Measurements from ENCODE around the gene CD82. TPM values are rescaled to one million over a fixed set of nuclear protein-coding genes. Genes with fewer than 3 reads are reported as not detected.
"Not testable (repeated sequence)": the region's sequence is repeated elsewhere in the genome, so short reads cannot be mapped to it uniquely, and the experiment has no call there.

CD82 gene
- total RNA-seq, 1 donor, result 22.0 TPM

GRCh38 chr11:44529895-44530412 lies 35.5 kb upstream of the CD82 start:
- H3K4me3 ChIP-seq (ENCODE audit: low read length), result no peak overlapping the region
- no peaks in the 10 kb centered on the region for H3K27me3 ChIP-seq (ENCODE audit: insufficient read depth, low read length)
- peaks cover 14% of the 10 kb centered on the region for H3K4me1 ChIP-seq (ENCODE audit: insufficient read depth, low read length)
- H3K9me3 ChIP-seq (ENCODE audit: low read depth, low read length), result no peaks in the 10 kb centered on the region

- peaks cover 14% of the 10 kb centered on the region for H3K4me1 ChIP-seq (ENCODE audit: insufficient read depth, low read length)
- H3K27me3 ChIP-seq (ENCODE audit: insufficient read depth, low read length), result no peaks in the 10 kb centered on the region
- H3K4me3 ChIP-seq (ENCODE audit: low read length), result no peak overlapping the region
- no peaks in the 10 kb centered on the region for H3K9me3 ChIP-seq (ENCODE audit: low read depth, low read length)
These were observed 34.9 kb upstream of the CD82 start for GRCh38 chr11:44530413-44531115.

- Histone ChIP-seq H3K27me3 (ENCODE audit: insufficient read depth, low read length) (no peaks in the 10 kb centered on the region), H3K4me3 (ENCODE audit: low read length) (no peak overlapping the region), H3K4me1 (ENCODE audit: insufficient read depth, low read length) (peaks cover 14% of the 10 kb centered on the region), H3K9me3 (ENCODE audit: low read depth, low read length) (no peaks in the 10 kb centered on the region)
These were observed 34.4 kb upstream of the CD82 start for GRCh38 chr11:44531116-44531504.

GRCh38 chr11:44531636-44532035 lies 33.8 kb upstream of the CD82 start:
- H3K9me3 ChIP-seq (ENCODE audit: low read depth, low read length), result no peaks in the 10 kb centered on the region
- H3K27me3 ChIP-seq (ENCODE audit: insufficient read depth, low read length), result no peaks in the 10 kb centered on the region
- H3K4me3 ChIP-seq (ENCODE audit: low read length), result no peak overlapping the region
- peaks cover 14% of the 10 kb centered on the region for H3K4me1 ChIP-seq (ENCODE audit: insufficient read depth, low read length)

GRCh38 chr11:44532809-44533208 lies 32.7 kb upstream of the CD82 start:
- Histone ChIP-seq H3K4me3 (ENCODE audit: low read length) (no peak overlapping the region), H3K4me1 (ENCODE audit: insufficient read depth, low read length) (peaks cover 14% of the 10 kb centered on the region), H3K9me3 (ENCODE audit: low read depth, low read length) (no peaks in the 10 kb centered on the region), H3K27me3 (ENCODE audit: insufficient read depth, low read length) (no peaks in the 10 kb centered on the region)

- Histone ChIP-seq H3K4me1 (ENCODE audit: insufficient read depth, low read length) (peaks cover 14% of the 10 kb centered on the region), H3K27me3 (ENCODE audit: insufficient read depth, low read length) (no peaks in the 10 kb centered on the region), H3K9me3 (ENCODE audit: low read depth, low read length) (no peaks in the 10 kb centered on the region), H3K4me3 (ENCODE audit: low read length) (no peak overlapping the region)
These were observed 31.3 kb upstream of the CD82 start for GRCh38 chr11:44533921-44534711.

- Histone ChIP-seq H3K4me3 (ENCODE audit: low read length) (no peak overlapping the region), H3K4me1 (ENCODE audit: insufficient read depth, low read length) (peaks cover 7% of the 10 kb centered on the region), H3K9me3 (ENCODE audit: low read depth, low read length) (no peaks in the 10 kb centered on the region), H3K27me3 (ENCODE audit: insufficient read depth, low read length) (no peaks in the 10 kb centered on the region)
These were observed 30.1 kb upstream of the CD82 start for GRCh38 chr11:44535191-44535980.

GRCh38 chr11:44536788-44537516 lies 28.5 kb upstream of the CD82 start:
- H3K9me3 ChIP-seq (ENCODE audit: low read depth, low read length), result no peaks in the 10 kb centered on the region
- no peak overlapping the region for H3K4me3 ChIP-seq (ENCODE audit: low read length)
- no peaks in the 10 kb centered on the region for H3K27me3 ChIP-seq (ENCODE audit: insufficient read depth, low read length)

GRCh38 chr11:44537679-44538078 lies 27.8 kb upstream of the CD82 start:
- Histone ChIP-seq H3K4me3 (ENCODE audit: low read length) (no peak overlapping the region), H3K9me3 (ENCODE audit: low read depth, low read length) (no peaks in the 10 kb centered on the region), H3K4me1 (ENCODE audit: insufficient read depth, low read length) (no peaks in the 10 kb centered on the region), H3K27me3 (ENCODE audit: insufficient read depth, low read length) (no peaks in the 10 kb centered on the region)

More at GRCh38 chr11:44536788-44537516, 28.5 kb upstream of the CD82 start:
- no peaks in the 10 kb centered on the region for H3K4me1 ChIP-seq (ENCODE audit: insufficient read depth, low read length)

GRCh38 chr11:44538375-44539054 lies 26.9 kb upstream of the CD82 start:
- Histone ChIP-seq H3K4me1 (ENCODE audit: insufficient read depth, low read length) (no peaks in the 10 kb centered on the region), H3K9me3 (ENCODE audit: low read depth, low read length) (no peaks in the 10 kb centered on the region), H3K4me3 (ENCODE audit: low read length) (no peak overlapping the region), H3K27me3 (ENCODE audit: insufficient read depth, low read length) (no peaks in the 10 kb centered on the region)

- no peak overlapping the region for H3K4me3 ChIP-seq (ENCODE audit: low read length)
- no peaks in the 10 kb centered on the region for H3K4me1 ChIP-seq (ENCODE audit: insufficient read depth, low read length)
These were observed 25.5 kb upstream of the CD82 start for GRCh38 chr11:44539971-44540370.

GRCh38 chr11:44540667-44541066 lies 24.8 kb upstream of the CD82 start:
- Histone ChIP-seq H3K27me3 (ENCODE audit: insufficient read depth, low read length) (no peaks in the 10 kb centered on the region), H3K4me3 (ENCODE audit: low read length) (no peak overlapping the region), H3K9me3 (ENCODE audit: low read depth, low read length) (no peaks in the 10 kb centered on the region), H3K4me1 (ENCODE audit: insufficient read depth, low read length) (no peaks in the 10 kb centered on the region)

More at GRCh38 chr11:44539971-44540370, 25.5 kb upstream of the CD82 start:
- no peaks in the 10 kb centered on the region for H3K9me3 ChIP-seq (ENCODE audit: low read depth, low read length)
- no peaks in the 10 kb centered on the region for H3K27me3 ChIP-seq (ENCODE audit: insufficient read depth, low read length)

GRCh38 chr11:44542372-44542771 lies 23.1 kb upstream of the CD82 start:
- H3K27me3 ChIP-seq (ENCODE audit: insufficient read depth, low read length), result no peaks in the 10 kb centered on the region
- no peak overlapping the region for H3K4me3 ChIP-seq (ENCODE audit: low read length)
- no peaks in the 10 kb centered on the region for H3K4me1 ChIP-seq (ENCODE audit: insufficient read depth, low read length)
- no peaks in the 10 kb centered on the region for H3K9me3 ChIP-seq (ENCODE audit: low read depth, low read length)

GRCh38 chr11:44546984-44547383 lies 18.5 kb upstream of the CD82 start:
- not testable (repeated sequence) for H3K9me3 ChIP-seq (ENCODE audit: low read depth, low read length); H3K4me3 ChIP-seq (ENCODE audit: low read length); H3K27me3 ChIP-seq (ENCODE audit: insufficient read depth, low read length); H3K4me1 ChIP-seq (ENCODE audit: insufficient read depth, low read length)

Data from mononuclear cell (primary cell).